Spleen (tissue), 7 donors: Measurements from ENCODE around the gene IGF1R.

ENCODE experiments used
- POLR2A ChIP-seq, 3 donors: fragments of 450-650 bp; IDR thresholded peaks; one replicate each; pipeline ENCODE4 v1.5.1; 2017; ENCODE audit warnings: antibody characterized with exemption in 3 of 3, mild to moderate bottlenecking in 1 of 3
- TF ChIP-seq, protein P1 (sequence below), 11 experiments: fragments of 200-600 bp in 7 of 11; fragments of 450-650 bp in 4 of 11; sonication (generic) in 4 of 11; IDR thresholded peaks in 8 of 11; conservative IDR thresholded peaks in 3 of 11; 1 replicate in 7 of 11; 2 replicates in 4 of 11; pipeline versions ENCODE4 v1.4.0 to v1.8.0; 2016 to 2021; ENCODE audit warnings: antibody characterized with exemption in 11 of 11, inconsistent platforms in 4 of 11, mild to moderate bottlenecking in 1 of 11
- donor health status: DM: no; HTN: no; CAD: no; lungs with moderate emphysema.
- donor health status: DM: no; HTN: no; CAD: no.
- donor health status: DM: no; HTN: no; CAD: no.

DNA sequence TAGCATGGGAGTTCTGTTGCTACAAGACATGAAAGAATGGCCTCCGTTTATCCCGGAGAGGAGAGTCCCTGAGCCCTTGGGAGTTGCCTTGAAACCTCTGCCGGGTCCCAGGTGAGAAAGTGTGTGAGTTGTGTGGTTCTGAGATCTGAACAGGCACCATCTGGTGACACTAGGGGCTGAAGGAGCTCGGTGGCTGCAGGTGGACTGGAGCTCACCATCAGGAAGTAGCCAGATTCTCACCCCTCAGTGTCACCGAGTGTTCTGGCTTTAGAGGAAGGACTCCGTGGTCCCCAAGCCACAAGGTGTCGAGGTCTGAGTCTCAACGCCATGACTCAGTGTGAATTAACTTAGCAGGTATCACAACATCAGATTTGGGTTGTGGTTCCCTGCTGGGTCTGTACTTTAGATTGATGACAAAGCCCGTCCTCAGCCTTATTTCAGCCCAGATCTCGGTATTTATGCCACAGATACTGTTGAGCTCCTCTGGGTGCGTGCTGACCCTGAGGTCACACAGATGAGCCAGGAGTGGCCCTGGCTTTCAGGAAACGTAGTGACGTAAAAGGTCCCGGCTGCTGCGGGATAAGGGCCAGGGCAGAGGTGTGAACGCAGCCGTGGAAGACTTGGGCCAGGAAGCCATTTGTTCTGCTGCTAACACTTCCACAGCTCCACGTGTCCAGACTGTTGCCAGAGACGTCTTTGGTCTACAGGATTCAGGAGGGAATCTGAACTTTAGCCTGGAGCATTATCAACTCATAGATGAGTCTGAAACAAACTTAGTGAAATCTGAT, 304.9 kb downstream of the IGF1R start:
- TF ChIP-seq, protein P1, sequence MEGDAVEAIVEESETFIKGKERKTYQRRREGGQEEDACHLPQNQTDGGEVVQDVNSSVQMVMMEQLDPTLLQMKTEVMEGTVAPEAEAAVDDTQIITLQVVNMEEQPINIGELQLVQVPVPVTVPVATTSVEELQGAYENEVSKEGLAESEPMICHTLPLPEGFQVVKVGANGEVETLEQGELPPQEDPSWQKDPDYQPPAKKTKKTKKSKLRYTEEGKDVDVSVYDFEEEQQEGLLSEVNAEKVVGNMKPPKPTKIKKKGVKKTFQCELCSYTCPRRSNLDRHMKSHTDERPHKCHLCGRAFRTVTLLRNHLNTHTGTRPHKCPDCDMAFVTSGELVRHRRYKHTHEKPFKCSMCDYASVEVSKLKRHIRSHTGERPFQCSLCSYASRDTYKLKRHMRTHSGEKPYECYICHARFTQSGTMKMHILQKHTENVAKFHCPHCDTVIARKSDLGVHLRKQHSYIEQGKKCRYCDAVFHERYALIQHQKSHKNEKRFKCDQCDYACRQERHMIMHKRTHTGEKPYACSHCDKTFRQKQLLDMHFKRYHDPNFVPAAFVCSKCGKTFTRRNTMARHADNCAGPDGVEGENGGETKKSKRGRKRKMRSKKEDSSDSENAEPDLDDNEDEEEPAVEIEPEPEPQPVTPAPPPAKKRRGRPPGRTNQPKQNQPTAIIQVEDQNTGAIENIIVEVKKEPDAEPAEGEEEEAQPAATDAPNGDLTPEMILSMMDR (IDR thresholded peaks at IDR 0.05 in 8 of 11, conservative IDR thresholded peaks at IDR 0.05 in 3 of 11) = no peak
- TF ChIP-seq POLR2A (IDR thresholded peaks at IDR 0.05) = no peak
